GM21390 (cell line): ENCODE data around the gene CYP46A1.

Experiments used
- ATAC-seq: cut with Tn5 transposase; IDR thresholded peaks from one replicate; pipeline ENCODE4 v1.9.1; 2021; ENCODE audit not compliant: unreplicated experiment

The CYP46A1 gene

GRCh38 chr14:99707420-99707819, 23.3 kb downstream of the CYP46A1 start:
- ATAC-seq = no peak

- no peak for ATAC-seq
Measured at GRCh38 chr14:99707921-99708320, 23.8 kb downstream of the CYP46A1 start.

GRCh38 chr14:99708449-99708848, 24.4 kb downstream of the CYP46A1 start:
- no peak for ATAC-seq

GRCh38 chr14:99713972-99714371, 29.9 kb downstream of the CYP46A1 start:
- no peak for ATAC-seq

GRCh38 chr14:99715266-99716000, 31.3 kb downstream of the CYP46A1 start:
- ATAC-seq = no peak

GRCh38 chr14:99716091-99716849, 32.2 kb downstream of the CYP46A1 start:
- ATAC-seq = no peak

GRCh38 chr14:99716850-99717681, 33.0 kb downstream of the CYP46A1 start:
- ATAC-seq = no peak

GRCh38 chr14:99717682-99718013, 33.5 kb downstream of the CYP46A1 start:
- ATAC-seq = no peak

- ATAC-seq = peak; percentile 89
Measured at GRCh38 chr14:99718031-99718810, 34.1 kb downstream of the CYP46A1 start.

- peak; percentile 64 for ATAC-seq
Measured at GRCh38 chr14:99718811-99719192, 34.7 kb downstream of the CYP46A1 start.

GRCh38 chr14:99720941-99721791, 37.1 kb downstream of the CYP46A1 start:
- ATAC-seq = no peak

- no peak for ATAC-seq
Measured at GRCh38 chr14:99721792-99722516, 37.9 kb downstream of the CYP46A1 start.

- no peak for ATAC-seq
Measured at GRCh38 chr14:99722741-99723140, 38.6 kb downstream of the CYP46A1 start.

GRCh38 chr14:99724196-99724891, 40.2 kb downstream of the CYP46A1 start:
- no peak for ATAC-seq

- ATAC-seq = no peak
Measured at GRCh38 chr14:99724939-99725773, 41.1 kb downstream of the CYP46A1 start.

GRCh38 chr14:99725774-99726537, 41.9 kb downstream of the CYP46A1 start:
- ATAC-seq = no peak

- no peak for ATAC-seq
Measured at GRCh38 chr14:99726538-99727095, 42.5 kb downstream of the CYP46A1 start.
